Stimulated activated CD4-positive, alpha-beta T cell treated with anti-CD3 and anti-CD28 coated beads, Interleukin-2, amount 100 ng/mL, for 48 hours (primary cell): ENCODE results near the gene SGIP1.
"Not testable (repeated sequence)": the region's sequence is repeated elsewhere in the genome, so short reads cannot be mapped to it uniquely, and the experiment has no call there.

Experiments
- DNase-seq, 2 donors: peaks; one replicate each; pipeline ENCODE4 v3.0.0-alpha.2; 2020

Gene SGIP1

GRCh38 chr1:66732407-66733166, 198.6 kb downstream of the SGIP1 start:
- DNase-seq = no peak

- DNase-seq = no peak
Observed at GRCh38 chr1:66733348-66734017, 199.5 kb downstream of the SGIP1 start.

- DNase-seq = not testable (repeated sequence)
Observed at GRCh38 chr1:66734531-66734930, 200.6 kb downstream of the SGIP1 start.

GRCh38 chr1:66737836-66738235, 203.9 kb downstream of the SGIP1 start:
- DNase-seq = no peak

- DNase-seq = no peak
Observed at GRCh38 chr1:66739401-66740157, 205.6 kb downstream of the SGIP1 start.

- DNase-seq = no peak
Observed at GRCh38 chr1:66745451-66745850, 211.5 kb downstream of the SGIP1 start.

- DNase-seq = no peak
Observed at GRCh38 chr1:66747501-66747900, 213.5 kb downstream of the SGIP1 start.

GRCh38 chr1:66750577-66750976, 216.6 kb downstream of the SGIP1 start:
- no peak for DNase-seq

GRCh38 chr1:66751160-66751559, 217.2 kb downstream of the SGIP1 start:
- DNase-seq = no peak

- no peak for DNase-seq
Observed at GRCh38 chr1:66752000-66752592, 218.1 kb downstream of the SGIP1 start, which contains the start of gene DYNLT5. Gene DYNLT5 (plus strand): TSS chr1:66752459. CDS start chr1:66754659, 2,200 bp downstream.

GRCh38 chr1:66752671-66753371, 218.9 kb downstream of the SGIP1 start:
- DNase-seq = no peak

- DNase-seq = no peak
Observed at GRCh38 chr1:66757722-66758240, 223.8 kb downstream of the SGIP1 start.

GRCh38 chr1:66758241-66758755, 224.3 kb downstream of the SGIP1 start:
- no peak for DNase-seq

GRCh38 chr1:66760506-66760905, 226.6 kb downstream of the SGIP1 start:
- DNase-seq = no peak

- DNase-seq = no peak
Observed at GRCh38 chr1:66761221-66761620, 227.3 kb downstream of the SGIP1 start.

- peak; percentile 32 to 72 for DNase-seq
Observed at GRCh38 chr1:66764994-66765578, 231.1 kb downstream of the SGIP1 start.

GRCh38 chr1:66767626-66768025, 233.7 kb downstream of the SGIP1 start:
- no peak for DNase-seq

GRCh38 chr1:66768965-66769364, 235.0 kb downstream of the SGIP1 start:
- DNase-seq = no peak

- no peak for DNase-seq
Observed at GRCh38 chr1:66769512-66770229, 235.7 kb downstream of the SGIP1 start.

GRCh38 chr1:66770240-66770639, 236.3 kb downstream of the SGIP1 start:
- no peak for DNase-seq

GRCh38 chr1:66770694-66771093, 236.7 kb downstream of the SGIP1 start:
- DNase-seq = no peak
